Raji (cell line): ENCODE results near the gene URI1.

ENCODE experiments used
- POLR2A ChIP-seq: IDR thresholded peaks from 2 replicates; pipeline ENCODE4 v1.6.1; 2011; ENCODE audit warnings: low read depth, low read length, control low read depth; ENCODE audit not compliant: insufficient read depth

URI1 gene

GRCh38 chr19:30059741-30060457, 117.9 kb downstream of the URI1 start:
- TF ChIP-seq POLR2A = no peak

GRCh38 chr19:30060531-30061222, 118.6 kb downstream of the URI1 start:
- TF ChIP-seq POLR2A = no peak

GRCh38 chr19:30061223-30062064, 119.4 kb downstream of the URI1 start:
- TF ChIP-seq POLR2A = no peak

- TF ChIP-seq POLR2A = no peak
Measured at GRCh38 chr19:30062065-30062906, 120.2 kb downstream of the URI1 start.

- no peak for TF ChIP-seq POLR2A
Measured at GRCh38 chr19:30062907-30063649, 121.0 kb downstream of the URI1 start.

- TF ChIP-seq POLR2A = no peak
Measured at GRCh38 chr19:30063650-30064347, 121.8 kb downstream of the URI1 start.

GRCh38 chr19:30064348-30064699, 122.3 kb downstream of the URI1 start:
- no peak for TF ChIP-seq POLR2A

- TF ChIP-seq POLR2A = no peak
Measured at GRCh38 chr19:30064771-30065494, 122.9 kb downstream of the URI1 start.

- no peak for TF ChIP-seq POLR2A
Measured at GRCh38 chr19:30065680-30066606, 123.9 kb downstream of the URI1 start.
